Stimulated activated CD8-positive, alpha-beta memory T cell treated with anti-CD3 and anti-CD28 coated beads, Interleukin-15, amount 100 ng/mL, for 48 hours (primary cell): Measurements from ENCODE around the gene BRD4.
"Not testable (repeated sequence)": the region's sequence is repeated elsewhere in the genome, so short reads cannot be mapped to it uniquely, and the experiment has no call there.

ENCODE experiments used
- DNase-seq, 2 donors: peaks; one replicate each; pipeline ENCODE4 v3.0.0-alpha.2; 2020; ENCODE audit warnings: low read depth in 2 of 2

Gene BRD4

DNA sequence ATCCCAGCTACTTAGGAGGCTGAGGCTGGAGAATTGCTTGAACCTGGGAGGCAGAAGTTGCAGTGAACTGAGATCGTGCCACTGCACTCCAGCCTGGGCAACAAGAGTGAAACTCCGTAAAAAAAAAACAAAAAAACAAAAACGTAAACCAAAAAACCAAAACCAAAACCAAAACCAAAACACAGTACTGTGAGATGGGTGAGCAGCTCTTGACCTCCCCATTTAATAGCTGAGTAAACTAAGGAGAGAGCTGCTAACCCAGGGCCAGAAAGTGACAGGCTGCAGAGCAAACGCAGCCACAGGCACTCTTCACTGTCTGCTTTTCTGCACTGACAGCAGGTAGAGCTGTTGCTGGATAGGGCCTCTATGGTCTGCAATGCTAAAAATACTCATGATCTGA, 27.7 kb upstream of the BRD4 start:
- DNase-seq = not testable (repeated sequence)

GRCh38 chr19:15358918-15359317, 26.6 kb upstream of the BRD4 start:
- DNase-seq = no peak

GRCh38 chr19:15357906-15358305, 25.6 kb upstream of the BRD4 start:
- DNase-seq = no peak

GRCh38 chr19:15354566-15355296, 22.4 kb upstream of the BRD4 start:
- no peak for DNase-seq

DNA sequence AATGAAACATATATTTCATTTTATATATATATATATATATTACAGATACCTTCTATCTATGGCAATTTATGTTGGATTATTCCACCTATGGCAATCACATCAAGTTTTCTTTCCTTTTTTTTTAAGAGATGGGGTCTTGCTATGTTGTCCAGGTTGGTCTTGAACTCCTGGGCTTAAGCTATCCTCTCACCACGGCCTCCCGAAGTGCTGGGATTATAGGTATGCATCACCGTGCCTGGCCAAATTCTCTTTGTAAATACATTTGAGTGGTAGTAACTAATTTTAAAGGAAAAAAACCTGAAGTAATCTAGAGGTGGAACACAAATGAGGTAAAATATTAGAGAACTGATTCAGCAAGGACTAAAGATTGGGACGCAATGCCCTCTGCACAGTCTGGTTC, 21.6 kb upstream of the BRD4 start:
- DNase-seq = no peak

- not testable (repeated sequence) for DNase-seq
Measured at GRCh38 chr19:15352535-15352934, 20.2 kb upstream of the BRD4 start.

DNA sequence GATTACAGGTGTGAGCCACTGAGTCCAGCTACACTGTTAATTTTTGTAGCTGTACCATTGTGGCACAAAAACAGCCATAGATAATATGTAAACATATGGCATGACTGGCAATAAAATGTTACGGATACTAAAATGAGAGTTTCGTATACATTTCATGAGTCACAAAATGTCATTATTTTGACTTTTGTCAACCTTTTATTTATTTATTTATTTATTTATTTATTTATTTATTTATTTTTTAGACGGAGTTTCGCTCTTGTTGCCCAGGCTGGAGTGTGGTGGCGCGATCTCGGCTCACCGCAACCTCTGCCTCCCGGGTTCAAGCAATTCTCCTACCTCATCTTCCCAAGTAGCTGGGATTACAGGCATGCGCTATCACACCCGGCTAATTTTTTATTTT, 9.0 kb upstream of the BRD4 start:
- not testable (repeated sequence) for DNase-seq

DNA sequence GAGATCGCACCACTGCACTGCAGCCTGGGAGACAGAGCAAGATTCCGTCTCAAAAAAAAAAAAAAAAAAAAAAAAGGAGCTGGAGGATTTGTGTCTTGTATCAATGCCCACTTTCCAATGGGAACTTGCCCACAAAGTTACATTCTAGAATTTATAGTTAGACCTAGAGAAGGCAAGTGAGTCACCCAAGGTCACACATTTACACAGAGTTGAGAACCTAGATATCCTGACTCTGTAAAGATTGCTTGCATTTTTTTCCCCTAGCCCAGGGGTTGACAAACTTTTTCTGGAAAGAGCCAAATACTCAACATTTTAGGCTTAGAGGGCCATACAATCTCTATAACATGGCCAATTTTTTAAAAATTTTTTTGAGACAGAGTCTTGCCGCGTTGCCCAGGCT, 7.7 kb upstream of the BRD4 start:
- DNase-seq = no peak

GRCh38 chr19:15337202-15337601, 4.9 kb upstream of the BRD4 start:
- no peak for DNase-seq

DNA sequence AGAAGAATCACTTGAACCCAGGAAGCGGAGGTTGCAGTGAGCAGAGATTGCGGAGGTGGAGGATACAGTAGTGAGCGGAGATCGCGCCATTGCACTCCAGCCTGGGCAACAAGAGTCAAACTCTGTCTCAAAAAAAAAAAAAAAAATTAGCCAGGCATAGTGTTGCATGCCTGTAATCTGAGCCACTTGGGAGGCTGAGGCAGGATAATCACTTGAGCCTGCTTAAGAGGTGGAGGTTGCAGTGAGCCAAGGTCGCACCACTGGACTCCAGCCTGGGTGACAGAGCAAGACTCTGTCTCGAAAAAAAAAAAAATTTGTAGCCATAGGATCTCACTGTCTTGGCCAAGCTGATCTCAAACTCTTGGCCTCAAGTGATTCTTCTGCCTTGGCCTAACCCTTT, 3.7 kb upstream of the BRD4 start:
- DNase-seq = not testable (repeated sequence)

DNA sequence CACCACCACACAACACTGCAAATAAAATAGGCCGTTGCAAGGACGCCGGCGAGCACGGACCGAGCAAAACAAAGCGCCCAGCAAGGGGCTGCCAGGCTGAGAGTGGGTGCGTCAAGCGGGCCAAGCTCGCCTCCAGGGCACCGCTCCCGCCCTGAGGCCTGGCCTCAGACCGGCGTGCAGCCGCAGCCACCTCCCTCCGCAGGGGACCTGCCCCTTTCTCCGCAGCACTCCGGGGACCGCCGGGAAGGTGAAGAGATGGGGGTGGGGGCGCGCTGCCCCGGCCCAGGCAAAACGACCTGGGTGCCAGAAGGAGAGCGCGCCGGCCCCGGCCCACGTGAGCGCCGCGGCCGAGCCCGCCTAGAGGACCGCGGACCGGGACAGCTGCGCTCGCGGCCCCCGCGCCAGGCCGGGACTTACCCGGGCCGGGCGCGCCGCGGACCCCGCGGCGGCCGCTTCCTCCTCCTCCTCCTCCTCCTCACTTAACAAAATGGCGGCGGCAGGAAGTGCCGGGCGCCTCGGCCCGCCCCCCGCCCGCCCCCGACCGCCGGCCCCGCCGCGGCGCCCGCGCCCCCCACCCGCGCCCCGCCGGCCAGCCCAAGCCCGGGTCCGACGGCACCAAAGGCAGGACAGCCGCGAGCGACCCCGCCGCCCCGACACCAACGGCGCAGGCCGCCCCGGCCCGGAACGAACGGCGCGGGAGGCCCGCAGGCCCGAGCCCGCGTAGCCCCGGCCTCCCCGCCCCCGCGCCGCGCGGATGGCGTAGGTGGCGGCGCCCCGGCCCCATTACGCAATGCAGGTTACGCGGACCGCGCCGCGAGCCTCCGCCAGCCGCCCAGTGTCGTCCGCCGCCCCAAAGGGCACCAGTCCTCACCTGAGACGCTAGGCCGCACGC, 674 bp downstream of the BRD4 start:
- DNase-seq = peak; percentile 49 to 53

- no peak for DNase-seq
Measured at GRCh38 chr19:15330801-15331418, 1.4 kb downstream of the BRD4 start.

DNA sequence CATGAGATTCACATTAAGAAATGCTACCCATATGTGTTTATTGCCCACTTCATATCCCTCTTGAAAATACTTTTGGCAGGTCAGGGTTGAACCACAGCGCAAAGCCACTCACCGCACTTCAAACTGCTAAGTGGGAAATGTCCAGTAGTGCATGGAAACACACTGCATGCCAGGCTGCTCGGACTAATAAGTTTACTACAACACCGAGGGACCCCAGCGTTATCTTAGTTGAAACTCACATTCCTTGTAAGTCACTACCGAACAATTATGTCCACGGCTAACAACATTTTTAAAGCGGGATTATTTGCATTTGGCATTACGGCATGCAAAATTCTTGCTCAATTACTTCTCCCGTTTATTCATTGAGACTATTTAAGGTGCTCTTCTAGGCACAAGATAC, 4.0 kb downstream of the BRD4 start:
- no peak for DNase-seq

DNA sequence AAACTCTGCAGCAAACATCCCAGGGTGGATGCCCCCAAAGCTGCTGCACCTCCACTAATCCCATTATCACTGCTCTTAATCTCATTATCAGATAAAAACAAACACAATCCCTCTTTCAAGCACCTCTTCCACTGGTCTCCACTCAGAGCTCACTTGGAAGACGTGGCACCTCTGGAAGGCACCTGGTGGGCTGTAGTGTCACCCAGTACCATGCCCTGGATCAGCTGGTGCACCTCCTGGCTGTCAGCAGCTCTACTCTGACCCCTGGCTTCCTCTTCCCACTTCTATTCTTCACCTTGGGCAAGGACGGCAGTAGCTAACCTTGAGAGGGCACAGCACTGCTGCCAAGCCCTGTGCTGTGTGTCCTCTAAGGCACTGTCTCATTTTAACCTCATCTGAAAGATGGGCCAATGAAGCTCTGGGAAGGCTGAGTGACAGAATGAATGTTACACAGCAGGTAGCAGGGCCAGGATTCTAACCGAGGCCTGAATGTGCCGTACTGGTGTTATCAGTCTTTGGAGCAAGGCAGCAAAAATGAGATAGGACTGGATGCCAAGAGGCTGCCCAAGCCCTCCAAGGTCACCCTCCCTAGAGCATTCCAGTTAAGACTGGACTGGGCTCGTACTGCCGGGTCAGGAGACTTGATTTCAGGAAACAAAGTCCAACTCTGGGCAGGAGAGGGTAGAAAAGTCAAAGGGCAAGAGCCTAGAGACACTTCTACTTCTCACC, 7.4 kb downstream of the BRD4 start:
- DNase-seq = no peak

DNA sequence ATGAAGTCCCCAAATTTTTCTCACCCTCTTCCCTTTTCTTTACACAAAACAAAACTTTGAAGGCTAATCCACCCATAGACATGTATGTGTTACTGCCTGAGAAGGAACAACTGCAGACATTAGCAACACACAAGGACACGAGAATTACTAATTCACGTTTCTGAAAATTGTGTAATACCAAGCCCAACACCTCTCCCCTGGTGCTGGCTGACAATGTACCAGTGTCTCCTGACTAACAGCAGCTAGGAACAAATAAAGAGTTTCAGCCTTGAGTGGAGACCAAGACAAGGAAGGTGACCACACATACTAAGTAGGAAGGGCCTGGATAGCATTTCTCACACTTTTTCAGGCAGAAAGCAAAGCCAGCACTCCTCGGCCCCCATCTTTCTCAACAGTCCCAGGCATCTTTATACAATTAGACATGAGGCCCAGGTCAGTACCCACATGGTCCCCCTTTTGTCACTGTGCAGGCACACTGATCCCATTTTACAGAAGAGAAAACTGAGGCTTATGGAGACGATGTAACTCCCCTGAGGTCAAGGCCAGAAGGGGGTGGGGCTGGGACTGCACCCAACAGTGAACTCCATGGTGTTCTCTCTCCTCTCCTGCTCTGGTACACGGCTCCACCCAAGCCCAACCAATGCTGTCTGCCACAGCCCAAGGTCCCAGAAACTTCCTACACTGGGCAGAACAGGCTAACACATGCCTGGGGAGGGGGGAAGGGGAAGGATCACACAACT, 8.7 kb downstream of the BRD4 start:
- DNase-seq = no peak

- no peak for DNase-seq
Measured at GRCh38 chr19:15321739-15322138, 10.6 kb downstream of the BRD4 start.

- DNase-seq = no peak
Measured at GRCh38 chr19:15320116-15320515, 12.2 kb downstream of the BRD4 start.

GRCh38 chr19:15318241-15318691, 14.1 kb downstream of the BRD4 start:
- no peak for DNase-seq

GRCh38 chr19:15317392-15318071, 14.8 kb downstream of the BRD4 start:
- DNase-seq = no peak

GRCh38 chr19:15316498-15316897, 15.8 kb downstream of the BRD4 start:
- no peak for DNase-seq

GRCh38 chr19:15315101-15315500, 17.2 kb downstream of the BRD4 start:
- DNase-seq = no peak
